Measurements from ENCODE around the gene RRP36. TPM values are rescaled to one million over a fixed set of nuclear protein-coding genes. Genes with fewer than 3 reads are reported as not detected.

Gene RRP36
- total RNA-seq, 4 donors from 2014 or later, result 39.2 to 75.9 (median 50.4) TPM

DNA sequence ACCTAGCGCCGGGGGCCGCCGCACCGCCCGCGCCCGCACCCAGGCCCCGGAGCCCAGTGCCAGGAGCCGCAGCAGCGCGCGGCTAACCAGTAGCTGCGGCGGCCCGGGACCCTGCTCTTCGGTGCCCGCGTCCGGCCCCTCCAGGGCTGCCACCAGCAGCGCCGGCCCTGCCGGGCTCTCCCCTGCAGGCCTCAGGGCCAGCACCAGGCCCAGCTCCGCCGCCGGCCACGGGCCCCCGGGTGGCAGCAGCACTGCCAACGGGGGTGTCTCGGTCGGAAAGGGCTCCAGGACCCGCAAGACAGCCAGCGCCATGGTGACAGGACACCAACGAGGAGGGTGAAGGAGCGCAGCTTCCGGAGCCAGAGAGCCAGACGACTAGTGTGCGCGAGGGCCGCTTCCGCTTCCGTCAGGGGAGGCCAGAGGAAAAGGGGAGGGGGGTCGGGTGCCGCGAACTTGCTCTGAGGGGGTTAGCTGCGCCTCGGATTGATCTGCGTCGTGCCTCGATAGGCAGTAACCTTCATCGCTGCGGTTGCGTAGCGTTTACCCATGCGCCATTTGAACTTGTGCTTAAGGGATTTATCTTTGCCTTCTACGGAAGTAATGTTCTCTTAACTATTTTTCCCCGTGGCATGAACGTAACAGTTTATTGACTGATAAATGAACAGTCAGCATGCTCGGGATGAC lies 42.4 kb upstream of the RRP36 start, which contains the start of gene PEX6:
Gene PEX6 (minus strand): TSS at position 343 of the 684 bp plus-strand sequence. CDS start 31 bp downstream, at position 312.
- H3K27me3 ChIP-seq, result no peaks in the 10 kb centered on the region
- no peaks in the 10 kb centered on the region for H3K9me3 ChIP-seq
- TF ChIP-seq POLR2A (IDR thresholded peaks at IDR 0.05), result peak; percentile 74 to 87
- TF ChIP-seq, protein P1, sequence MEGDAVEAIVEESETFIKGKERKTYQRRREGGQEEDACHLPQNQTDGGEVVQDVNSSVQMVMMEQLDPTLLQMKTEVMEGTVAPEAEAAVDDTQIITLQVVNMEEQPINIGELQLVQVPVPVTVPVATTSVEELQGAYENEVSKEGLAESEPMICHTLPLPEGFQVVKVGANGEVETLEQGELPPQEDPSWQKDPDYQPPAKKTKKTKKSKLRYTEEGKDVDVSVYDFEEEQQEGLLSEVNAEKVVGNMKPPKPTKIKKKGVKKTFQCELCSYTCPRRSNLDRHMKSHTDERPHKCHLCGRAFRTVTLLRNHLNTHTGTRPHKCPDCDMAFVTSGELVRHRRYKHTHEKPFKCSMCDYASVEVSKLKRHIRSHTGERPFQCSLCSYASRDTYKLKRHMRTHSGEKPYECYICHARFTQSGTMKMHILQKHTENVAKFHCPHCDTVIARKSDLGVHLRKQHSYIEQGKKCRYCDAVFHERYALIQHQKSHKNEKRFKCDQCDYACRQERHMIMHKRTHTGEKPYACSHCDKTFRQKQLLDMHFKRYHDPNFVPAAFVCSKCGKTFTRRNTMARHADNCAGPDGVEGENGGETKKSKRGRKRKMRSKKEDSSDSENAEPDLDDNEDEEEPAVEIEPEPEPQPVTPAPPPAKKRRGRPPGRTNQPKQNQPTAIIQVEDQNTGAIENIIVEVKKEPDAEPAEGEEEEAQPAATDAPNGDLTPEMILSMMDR (IDR thresholded peaks at IDR 0.05), result peak in 1 of 6 experiments; percentile 2
- no peaks in the 10 kb centered on the region for H3K36me3 ChIP-seq
- peak within 1 kb of the TSS; percentile 88 to 96 (median 94) for H3K4me3 ChIP-seq
- peak; percentile 87 to 96 (median 91) for DNase-seq
- peaks cover 0 to 18% (median 9%) of the 10 kb centered on the region in 4 donors for H3K4me1 ChIP-seq
- H3K27ac ChIP-seq, result peak within 1 kb of the TSS; percentile 84 to 97 (median 94)

DNA sequence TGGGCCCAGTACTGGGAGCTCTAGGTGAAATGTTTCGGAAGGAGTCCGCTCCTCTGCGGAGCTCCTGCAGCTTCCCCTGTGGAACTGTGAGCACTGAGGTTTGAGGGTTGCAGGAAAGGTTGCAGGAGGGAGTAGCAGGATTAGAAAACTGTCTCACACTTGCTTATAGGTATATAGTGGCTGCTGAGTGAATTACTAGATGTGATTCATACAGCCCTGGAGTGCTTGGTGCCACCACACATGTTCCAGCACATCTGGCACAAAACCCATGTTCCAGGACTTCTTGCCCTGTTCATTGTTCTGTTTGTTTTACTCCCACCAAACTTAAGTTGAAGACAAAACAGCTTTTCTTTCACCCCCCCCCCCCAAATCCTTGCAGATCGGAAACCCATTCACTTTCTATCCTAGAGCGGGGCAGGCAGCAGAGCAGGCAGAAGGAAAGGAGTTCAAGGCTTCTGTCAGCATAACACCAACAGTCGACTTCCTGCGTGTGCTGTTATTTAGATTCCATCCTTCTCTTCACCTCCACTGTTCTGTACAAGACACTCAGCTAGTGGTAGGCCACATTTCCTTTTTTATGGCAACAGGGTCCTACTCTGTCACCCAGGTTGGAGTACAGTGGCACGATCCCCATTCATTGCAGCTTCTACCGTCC lies 41.8 kb upstream of the RRP36 start:
- TF ChIP-seq, protein P1 (IDR thresholded peaks at IDR 0.05), result peak in 2 of 6 experiments; percentile 14 to 17
- TF ChIP-seq POLR2A (IDR thresholded peaks at IDR 0.05), result no peak
- Histone ChIP-seq H3K27me3 (no peaks in the 10 kb centered on the region), H3K36me3 (no peaks in the 10 kb centered on the region), H3K9me3 (no peaks in the 10 kb centered on the region), H3K27ac (peak overlapping the region; percentile 84 to 97 (median 94)), H3K4me3 (peak overlapping the region; percentile 88 to 96 (median 94)), H3K4me1 (peaks cover 0 to 18% (median 9%) of the 10 kb centered on the region in 4 donors)
- DNase-seq, result no peak

DNA sequence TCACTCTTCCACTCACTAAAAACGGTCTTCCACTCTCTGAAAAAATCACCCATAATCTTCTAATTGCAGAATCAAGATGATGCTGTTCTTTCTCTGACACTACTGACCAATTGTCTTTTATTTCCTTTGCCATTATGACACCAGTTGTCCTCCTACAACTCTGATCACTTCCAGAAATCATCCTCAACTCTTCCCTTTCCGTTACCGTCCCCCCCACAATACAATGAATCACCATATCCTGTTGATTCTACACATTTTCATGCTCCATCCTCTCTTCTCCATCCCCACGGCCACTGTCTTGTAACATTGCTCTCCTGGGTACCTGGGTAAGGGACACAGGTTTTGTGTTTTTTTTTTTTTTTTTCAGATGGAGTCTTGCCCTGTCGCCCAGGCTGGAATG lies 39.6 kb upstream of the RRP36 start:
- Histone ChIP-seq H3K36me3 (no peaks in the 10 kb centered on the region), H3K9me3 (no peaks in the 10 kb centered on the region), H3K4me3 (no peak overlapping the region), H3K4me1 (peaks cover 0 to 36% (median 13%) of the 10 kb centered on the region in 4 donors), H3K27ac (no peak overlapping the region), H3K27me3 (no peaks in the 10 kb centered on the region)
- no peak for DNase-seq
- no peak for TF ChIP-seq POLR2A (IDR thresholded peaks at IDR 0.05)
- TF ChIP-seq, protein P1 (IDR thresholded peaks at IDR 0.05), result no peak

DNA sequence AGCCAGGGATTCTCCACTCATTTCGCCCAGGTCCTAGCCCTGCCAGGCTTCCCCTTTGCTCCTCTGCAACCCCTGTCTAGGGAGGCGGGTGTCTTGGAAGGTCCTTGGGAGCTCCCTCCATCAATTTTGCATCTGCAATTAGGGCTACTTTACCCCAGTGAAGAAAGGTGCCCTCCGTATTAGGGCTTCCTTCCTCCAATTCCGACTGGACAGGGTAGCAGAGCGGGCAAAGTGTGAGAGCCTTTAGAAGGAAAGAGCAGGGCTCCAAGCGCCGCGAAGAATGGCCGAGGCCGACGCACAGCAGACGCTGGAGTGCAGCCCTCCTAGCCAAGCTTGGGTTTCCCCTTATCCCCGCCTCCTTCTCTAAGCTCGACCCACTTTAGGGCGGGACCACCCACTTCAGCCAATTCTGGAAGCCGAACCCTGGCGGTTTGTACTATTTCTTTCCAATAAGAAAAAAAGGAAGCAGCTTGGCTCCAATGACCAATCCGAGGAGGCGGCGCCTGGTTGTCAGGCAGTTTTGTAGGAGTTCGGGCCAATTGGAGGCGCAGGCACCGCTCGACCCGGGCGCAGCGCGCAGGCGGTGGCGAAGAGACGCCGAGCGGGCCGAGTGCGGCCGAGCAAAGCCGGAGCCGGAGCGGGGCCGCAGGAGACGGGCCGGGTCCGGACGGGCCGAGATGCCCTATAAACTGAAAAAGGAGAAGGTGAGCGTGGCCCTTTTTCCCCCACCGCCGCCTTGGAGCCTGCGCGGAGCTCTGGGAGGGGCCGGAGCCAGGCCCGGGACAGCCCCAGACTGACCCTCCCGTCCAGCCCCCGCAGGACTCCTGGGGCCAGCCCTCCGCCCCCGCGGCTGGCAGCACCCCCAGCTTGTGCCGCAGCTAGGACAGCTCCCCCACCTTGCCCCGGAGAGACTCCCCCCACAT lies 37.2 kb upstream of the RRP36 start, which contains the start of gene PPP2R5D:
Gene PPP2R5D (plus strand): TSS at position 570 of the 923 bp plus-strand sequence. CDS start 108 bp downstream, at position 678.
- peaks cover 0 to 53% (median 8%) of the 10 kb centered on the region in 4 donors for H3K4me1 ChIP-seq
- H3K4me3 ChIP-seq, result peak within 1 kb of the TSS; percentile 75 to 98 (median 90)
- TF ChIP-seq, protein P1 (IDR thresholded peaks at IDR 0.05), result peak in 3 of 6 experiments; percentile 24 to 40 (median 33)
- peak; percentile 61 to 93 for TF ChIP-seq POLR2A (IDR thresholded peaks at IDR 0.05)
- H3K36me3 ChIP-seq, result peaks cover 0 to 5% (median 0%) of the 10 kb centered on the region in 3 donors
- no peaks in the 10 kb centered on the region for H3K27me3 ChIP-seq
- DNase-seq, result peak; percentile 97 to 99 (median 98)
- no peaks in the 10 kb centered on the region for H3K9me3 ChIP-seq
- peak within 1 kb of the TSS; percentile 82 to 90 (median 86) for H3K27ac ChIP-seq
